Measurements from ENCODE around the gene LRMDA. TPM values are rescaled to one million over a fixed set of nuclear protein-coding genes. Genes with fewer than 3 reads are reported as not detected.

LRMDA gene
- total and polyA plus RNA-seq, 2 of the 13 experiments (the other 11 are each of a cell fraction or from before 2014, with no cell fraction given) = 13.4 to 22.0 TPM

DNA sequence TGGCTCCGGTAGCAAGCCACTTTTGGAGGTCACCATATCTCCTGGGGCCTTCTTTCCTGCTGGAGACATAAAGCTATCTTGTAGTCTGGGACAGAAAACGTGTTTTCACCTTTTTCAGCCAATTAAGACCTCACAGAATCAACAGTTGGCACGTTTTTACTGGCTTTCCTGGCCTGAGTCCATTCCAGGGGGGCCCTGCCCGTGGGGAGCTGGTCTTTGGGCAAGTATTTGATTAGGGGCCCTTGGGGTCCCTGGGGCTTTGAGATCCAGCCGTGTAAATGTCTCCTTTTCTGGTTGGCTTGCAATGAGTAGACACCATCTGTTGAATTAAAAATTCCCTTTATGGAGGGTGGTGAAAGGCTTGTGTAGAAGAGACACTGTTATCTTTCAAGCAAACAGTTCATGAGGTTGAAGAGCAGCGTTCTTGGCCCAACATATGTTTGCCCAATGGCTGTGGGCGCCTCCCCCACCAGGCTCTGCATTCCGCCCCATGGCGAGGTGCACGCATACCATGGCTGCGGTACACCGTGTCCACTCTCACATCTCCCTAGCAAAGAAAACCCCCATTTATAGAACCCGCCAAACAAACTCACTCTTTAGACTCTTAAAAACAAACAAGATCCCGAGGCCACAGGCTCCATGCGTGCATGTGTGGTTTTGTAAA lies 593.2 kb downstream of the LRMDA start (continued):
- TF ChIP-seq, protein P1, sequence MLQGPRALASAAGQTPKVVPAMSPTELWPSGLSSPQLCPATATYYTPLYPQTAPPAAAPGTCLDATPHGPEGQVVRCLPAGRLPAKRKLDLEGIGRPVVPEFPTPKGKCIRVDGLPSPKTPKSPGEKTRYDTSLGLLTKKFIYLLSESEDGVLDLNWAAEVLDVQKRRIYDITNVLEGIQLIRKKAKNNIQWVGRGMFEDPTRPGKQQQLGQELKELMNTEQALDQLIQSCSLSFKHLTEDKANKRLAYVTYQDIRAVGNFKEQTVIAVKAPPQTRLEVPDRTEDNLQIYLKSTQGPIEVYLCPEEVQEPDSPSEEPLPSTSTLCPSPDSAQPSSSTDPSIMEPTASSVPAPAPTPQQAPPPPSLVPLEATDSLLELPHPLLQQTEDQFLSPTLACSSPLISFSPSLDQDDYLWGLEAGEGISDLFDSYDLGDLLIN (CRISPR knock-in tag; IDR thresholded peaks at IDR 0.05; ENCODE audit: borderline replicate concordance) = no peak
- TF ChIP-seq PAF1 (CRISPR knock-in tag; IDR thresholded peaks at IDR 0.05) (no peak), MEIS1 (CRISPR knock-in tag; IDR thresholded peaks at IDR 0.05; ENCODE audit: borderline replicate concordance) (peak; percentile 57; the same call in 1 of the 2 replicates), MYC (CRISPR knock-in tag; IDR thresholded peaks at IDR 0.05; ENCODE audit: borderline replicate concordance) (peak; percentile 90), ZNF746 (CRISPR knock-in tag; IDR thresholded peaks at IDR 0.05) (peak; percentile 85; the same call in 1 of the 2 replicates), ZNF781 (CRISPR knock-in tag; IDR thresholded peaks at IDR 0.05; ENCODE audit: borderline replicate concordance, not compliant biosample characterization) (no peak), ZNF468 (CRISPR knock-in tag; IDR thresholded peaks at IDR 0.05) (no peak; the same call in 1 of the 2 replicates), ISL2 (CRISPR knock-in tag; IDR thresholded peaks at IDR 0.05) (peak; percentile 95), ZNF44 (CRISPR knock-in tag; IDR thresholded peaks at IDR 0.05) (no peak), ZNF766 (CRISPR knock-in tag; IDR thresholded peaks at IDR 0.05; ENCODE audit: borderline replicate concordance) (0 out of 2 replicates have a peak, but pooled peaks have one; percentile 57), FOXK1 (CRISPR knock-in tag; IDR thresholded peaks at IDR 0.05; ENCODE audit: borderline replicate concordance, low read depth) (no peak), CC2D1A (CRISPR knock-in tag; IDR thresholded peaks at IDR 0.05) (no peak), SETDB1 (CRISPR knock-in tag; IDR thresholded peaks at IDR 0.05; ENCODE audit: borderline replicate concordance) (no peak), MED13 (CRISPR knock-in tag; IDR thresholded peaks at IDR 0.05) (peak; percentile 92), TBX3 (IDR thresholded peaks at IDR 0.05; ENCODE audit: borderline replicate concordance) (peak; percentile 61; the same call in 1 of the 2 replicates), ARID2 (CRISPR knock-in tag; IDR thresholded peaks at IDR 0.05; ENCODE audit: borderline replicate concordance) (0 out of 2 replicates have a peak, but pooled peaks have one; percentile 37), JARID2 (CRISPR knock-in tag; IDR thresholded peaks at IDR 0.05; ENCODE audit: insufficient replicate concordance) (no peak), HHEX (CRISPR knock-in tag; IDR thresholded peaks at IDR 0.05) (peak; percentile 54)
- TF ChIP-seq, protein P2, sequence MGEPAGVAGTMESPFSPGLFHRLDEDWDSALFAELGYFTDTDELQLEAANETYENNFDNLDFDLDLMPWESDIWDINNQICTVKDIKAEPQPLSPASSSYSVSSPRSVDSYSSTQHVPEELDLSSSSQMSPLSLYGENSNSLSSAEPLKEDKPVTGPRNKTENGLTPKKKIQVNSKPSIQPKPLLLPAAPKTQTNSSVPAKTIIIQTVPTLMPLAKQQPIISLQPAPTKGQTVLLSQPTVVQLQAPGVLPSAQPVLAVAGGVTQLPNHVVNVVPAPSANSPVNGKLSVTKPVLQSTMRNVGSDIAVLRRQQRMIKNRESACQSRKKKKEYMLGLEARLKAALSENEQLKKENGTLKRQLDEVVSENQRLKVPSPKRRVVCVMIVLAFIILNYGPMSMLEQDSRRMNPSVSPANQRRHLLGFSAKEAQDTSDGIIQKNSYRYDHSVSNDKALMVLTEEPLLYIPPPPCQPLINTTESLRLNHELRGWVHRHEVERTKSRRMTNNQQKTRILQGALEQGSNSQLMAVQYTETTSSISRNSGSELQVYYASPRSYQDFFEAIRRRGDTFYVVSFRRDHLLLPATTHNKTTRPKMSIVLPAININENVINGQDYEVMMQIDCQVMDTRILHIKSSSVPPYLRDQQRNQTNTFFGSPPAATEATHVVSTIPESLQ (CRISPR knock-in tag; conservative IDR thresholded peaks at IDR 0.05) = no peak
- TF ChIP-seq, protein P3, sequence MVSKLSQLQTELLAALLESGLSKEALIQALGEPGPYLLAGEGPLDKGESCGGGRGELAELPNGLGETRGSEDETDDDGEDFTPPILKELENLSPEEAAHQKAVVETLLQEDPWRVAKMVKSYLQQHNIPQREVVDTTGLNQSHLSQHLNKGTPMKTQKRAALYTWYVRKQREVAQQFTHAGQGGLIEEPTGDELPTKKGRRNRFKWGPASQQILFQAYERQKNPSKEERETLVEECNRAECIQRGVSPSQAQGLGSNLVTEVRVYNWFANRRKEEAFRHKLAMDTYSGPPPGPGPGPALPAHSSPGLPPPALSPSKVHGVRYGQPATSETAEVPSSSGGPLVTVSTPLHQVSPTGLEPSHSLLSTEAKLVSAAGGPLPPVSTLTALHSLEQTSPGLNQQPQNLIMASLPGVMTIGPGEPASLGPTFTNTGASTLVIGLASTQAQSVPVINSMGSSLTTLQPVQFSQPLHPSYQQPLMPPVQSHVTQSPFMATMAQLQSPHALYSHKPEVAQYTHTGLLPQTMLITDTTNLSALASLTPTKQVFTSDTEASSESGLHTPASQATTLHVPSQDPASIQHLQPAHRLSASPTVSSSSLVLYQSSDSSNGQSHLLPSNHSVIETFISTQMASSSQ (IDR thresholded peaks at IDR 0.05; ENCODE audit: low read depth) = peak; percentile 65; the same call in 1 of the 2 replicates
- TF ChIP-seq, protein P3 (CRISPR knock-in tag; IDR thresholded peaks at IDR 0.05; ENCODE audit: borderline replicate concordance) = peak; percentile 87
- TF ChIP-seq, protein P4, sequence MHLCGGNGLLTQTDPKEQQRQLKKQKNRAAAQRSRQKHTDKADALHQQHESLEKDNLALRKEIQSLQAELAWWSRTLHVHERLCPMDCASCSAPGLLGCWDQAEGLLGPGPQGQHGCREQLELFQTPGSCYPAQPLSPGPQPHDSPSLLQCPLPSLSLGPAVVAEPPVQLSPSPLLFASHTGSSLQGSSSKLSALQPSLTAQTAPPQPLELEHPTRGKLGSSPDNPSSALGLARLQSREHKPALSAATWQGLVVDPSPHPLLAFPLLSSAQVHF (CRISPR knock-in tag; IDR thresholded peaks at IDR 0.05) = 0 out of 2 replicates have a peak, but pooled peaks have one; percentile 19

Measured in HepG2 (cell line).